ENCODE measurements around the gene MALRD1.

DNA sequence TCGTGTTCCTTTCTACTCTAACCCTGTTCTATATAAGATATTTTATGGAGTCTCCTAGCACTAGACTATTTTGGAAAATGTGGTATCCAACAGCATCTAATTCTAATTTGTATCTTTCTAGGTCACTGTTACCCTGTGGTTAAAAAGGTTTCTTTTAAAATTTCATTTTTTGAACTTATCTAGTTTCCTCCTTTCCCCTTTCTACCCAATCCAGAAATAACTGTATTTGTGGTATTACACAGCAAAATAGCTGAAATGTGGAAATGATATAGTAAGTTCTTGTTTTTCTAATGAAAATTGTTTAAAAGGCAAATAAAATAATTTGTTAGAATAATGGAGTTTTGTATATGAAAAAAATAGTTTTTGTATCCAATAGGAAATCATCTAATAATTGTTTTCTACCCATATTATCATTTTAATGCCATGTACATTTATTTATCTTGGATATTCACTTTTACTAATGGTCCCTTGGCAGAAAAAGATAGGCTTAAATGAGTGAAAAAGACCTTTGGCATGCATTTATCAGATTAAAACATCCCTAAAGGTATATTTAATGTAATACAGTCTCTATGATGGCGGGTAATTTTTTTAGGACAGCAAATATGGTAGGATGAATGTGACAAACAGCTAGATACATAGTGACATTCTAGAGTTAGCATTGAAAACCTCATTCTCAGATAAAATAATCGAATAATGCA is 592.1 kb downstream of the MALRD1 start:
- TF ChIP-seq CTCF (IDR thresholded peaks at IDR 0.05): no peak
- no peak for TF ChIP-seq POLR2A (IDR thresholded peaks at IDR 0.05)

All from uterus (tissue), 2 donors.